Activated CD4-positive, alpha-beta T cell treated with anti-CD3 and anti-CD28 coated beads for 4 hours (primary cell): ENCODE measurements around the gene CDH8.
"Not testable (repeated sequence)": the region's sequence is repeated elsewhere in the genome, so short reads cannot be mapped to it uniquely, and the experiment has no call there.

Experiments
- DNase-seq, 2 donors: peaks; one replicate each; pipeline ENCODE4 v3.0.0-alpha.2; 2020

CDH8 gene

GRCh38 chr16:61926766-61927165 is 109.5 kb downstream of the CDH8 start:
- DNase-seq: no peak

- DNase-seq: no peak
Observed at GRCh38 chr16:61923629-61924028, 112.6 kb downstream of the CDH8 start.

- no peak for DNase-seq
Observed at GRCh38 chr16:61921373-61921772, 114.9 kb downstream of the CDH8 start.

- not testable (repeated sequence) for DNase-seq
Observed at GRCh38 chr16:61917865-61918826, 118.1 kb downstream of the CDH8 start.

- no peak for DNase-seq
Observed at GRCh38 chr16:61915569-61915968, 120.7 kb downstream of the CDH8 start.

- no peak for DNase-seq
Observed at GRCh38 chr16:61909074-61909473, 127.2 kb downstream of the CDH8 start.

GRCh38 chr16:61908426-61908825 is 127.8 kb downstream of the CDH8 start:
- no peak for DNase-seq

GRCh38 chr16:61901689-61902088 is 134.5 kb downstream of the CDH8 start:
- DNase-seq: no peak

GRCh38 chr16:61900482-61900881 is 135.8 kb downstream of the CDH8 start:
- DNase-seq: no peak

GRCh38 chr16:61897657-61898056 is 138.6 kb downstream of the CDH8 start:
- no peak for DNase-seq

- DNase-seq: no peak
Observed at GRCh38 chr16:61892531-61892930, 143.7 kb downstream of the CDH8 start.

- DNase-seq: no peak
Observed at GRCh38 chr16:61891460-61891859, 144.8 kb downstream of the CDH8 start.

GRCh38 chr16:61890386-61890785 is 145.9 kb downstream of the CDH8 start:
- no peak for DNase-seq

GRCh38 chr16:61887903-61888302 is 148.3 kb downstream of the CDH8 start:
- no peak for DNase-seq

- no peak for DNase-seq
Observed at GRCh38 chr16:61885343-61885742, 150.9 kb downstream of the CDH8 start.

- DNase-seq: no peak
Observed at GRCh38 chr16:61879306-61879705, 156.9 kb downstream of the CDH8 start.

- DNase-seq: no peak
Observed at GRCh38 chr16:61877436-61877835, 158.8 kb downstream of the CDH8 start.

- no peak for DNase-seq
Observed at GRCh38 chr16:61872778-61873119, 163.5 kb downstream of the CDH8 start.

GRCh38 chr16:61871837-61872777 is 164.1 kb downstream of the CDH8 start:
- no peak for DNase-seq

- DNase-seq: no peak
Observed at GRCh38 chr16:61862221-61863155, 173.8 kb downstream of the CDH8 start.

- DNase-seq: no peak
Observed at GRCh38 chr16:61858988-61859387, 177.2 kb downstream of the CDH8 start.

GRCh38 chr16:61842666-61843065 is 193.6 kb downstream of the CDH8 start:
- DNase-seq: no peak
